NB4 (cell line): Measurements from ENCODE around the gene SSBP3.

Source experiments
- DNase-seq: peaks from one replicate; pipeline ENCODE4 v3.0.0; 2010; ENCODE audit warnings: low read depth
- H3K4me3 ChIP-seq: one replicate; pipeline ENCODE4 v1.5.1; 2011; ENCODE audit warnings: mild to moderate bottlenecking, low read depth, low read length, moderate library complexity
- MYC ChIP-seq: IDR thresholded peaks from 2 replicates; pipeline ENCODE4 v1.6.1; 2011; ENCODE audit warnings: low read depth, low read length
- POLR2A ChIP-seq: IDR thresholded peaks from 2 replicates; pipeline ENCODE4 v1.6.1; 2011; ENCODE audit warnings: mild to moderate bottlenecking; ENCODE audit not compliant: insufficient read length; ENCODE audit errors: extremely low read depth
- TF ChIP-seq, protein P1 (sequence below): IDR thresholded peaks from 2 replicates; pipeline ENCODE4 v1.6.1; 2011; ENCODE audit warnings: low read depth, low read length
- TF ChIP-seq, protein P2 (sequence below): IDR thresholded peaks from one replicate; pipeline ENCODE4 v1.5.1; 2012; ENCODE audit warnings: low read depth, low read length

SSBP3 gene

DNA sequence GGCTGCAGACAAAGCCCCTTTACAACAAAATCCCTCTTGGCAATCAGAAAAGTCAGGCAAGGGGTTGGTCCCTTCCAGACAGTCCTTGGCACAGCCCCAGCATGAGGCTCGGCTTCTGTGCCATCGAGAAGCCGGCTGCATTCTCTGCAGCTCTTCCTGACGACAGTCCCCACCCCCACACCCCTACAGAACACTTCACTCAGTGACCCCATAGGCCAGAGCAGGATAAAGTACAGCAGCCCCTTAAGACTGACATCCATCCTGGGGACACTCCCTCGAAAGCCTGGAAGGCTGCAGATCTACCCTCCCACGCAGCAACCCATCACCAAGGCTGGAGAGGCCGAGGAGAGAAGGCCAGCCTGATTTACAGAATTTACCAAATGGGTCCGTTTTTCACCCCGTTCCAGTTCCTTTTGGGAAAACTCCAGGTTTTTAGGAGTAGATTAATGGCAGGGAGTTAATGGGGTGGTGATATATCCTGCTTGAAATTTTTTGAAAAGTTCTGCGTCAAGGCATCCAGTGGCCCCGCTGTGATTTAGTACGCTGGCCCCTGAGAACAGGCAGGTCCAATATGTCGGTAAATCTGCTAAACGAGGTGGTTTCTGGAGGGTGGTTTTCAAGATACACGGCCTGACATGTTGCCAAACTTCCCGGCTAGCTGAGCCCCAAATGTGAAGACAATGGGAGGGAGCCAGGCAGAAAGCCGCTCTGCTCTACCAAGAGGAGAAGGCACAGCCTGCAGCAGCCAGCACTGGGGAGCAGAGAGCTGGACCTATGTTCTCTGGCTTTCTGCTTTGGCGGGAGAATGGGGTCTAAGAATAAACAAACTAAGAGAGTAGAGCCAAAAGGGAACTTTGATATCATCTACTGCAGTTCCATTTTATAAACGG is 81.7 kb downstream of the SSBP3 start:
- TF ChIP-seq MYC (no peak), POLR2A (no peak)
- TF ChIP-seq, protein P1, sequence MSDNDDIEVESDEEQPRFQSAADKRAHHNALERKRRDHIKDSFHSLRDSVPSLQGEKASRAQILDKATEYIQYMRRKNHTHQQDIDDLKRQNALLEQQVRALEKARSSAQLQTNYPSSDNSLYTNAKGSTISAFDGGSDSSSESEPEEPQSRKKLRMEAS = no peak
- TF ChIP-seq, protein P2, sequence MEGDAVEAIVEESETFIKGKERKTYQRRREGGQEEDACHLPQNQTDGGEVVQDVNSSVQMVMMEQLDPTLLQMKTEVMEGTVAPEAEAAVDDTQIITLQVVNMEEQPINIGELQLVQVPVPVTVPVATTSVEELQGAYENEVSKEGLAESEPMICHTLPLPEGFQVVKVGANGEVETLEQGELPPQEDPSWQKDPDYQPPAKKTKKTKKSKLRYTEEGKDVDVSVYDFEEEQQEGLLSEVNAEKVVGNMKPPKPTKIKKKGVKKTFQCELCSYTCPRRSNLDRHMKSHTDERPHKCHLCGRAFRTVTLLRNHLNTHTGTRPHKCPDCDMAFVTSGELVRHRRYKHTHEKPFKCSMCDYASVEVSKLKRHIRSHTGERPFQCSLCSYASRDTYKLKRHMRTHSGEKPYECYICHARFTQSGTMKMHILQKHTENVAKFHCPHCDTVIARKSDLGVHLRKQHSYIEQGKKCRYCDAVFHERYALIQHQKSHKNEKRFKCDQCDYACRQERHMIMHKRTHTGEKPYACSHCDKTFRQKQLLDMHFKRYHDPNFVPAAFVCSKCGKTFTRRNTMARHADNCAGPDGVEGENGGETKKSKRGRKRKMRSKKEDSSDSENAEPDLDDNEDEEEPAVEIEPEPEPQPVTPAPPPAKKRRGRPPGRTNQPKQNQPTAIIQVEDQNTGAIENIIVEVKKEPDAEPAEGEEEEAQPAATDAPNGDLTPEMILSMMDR = no peak
- no peak for DNase-seq

DNA sequence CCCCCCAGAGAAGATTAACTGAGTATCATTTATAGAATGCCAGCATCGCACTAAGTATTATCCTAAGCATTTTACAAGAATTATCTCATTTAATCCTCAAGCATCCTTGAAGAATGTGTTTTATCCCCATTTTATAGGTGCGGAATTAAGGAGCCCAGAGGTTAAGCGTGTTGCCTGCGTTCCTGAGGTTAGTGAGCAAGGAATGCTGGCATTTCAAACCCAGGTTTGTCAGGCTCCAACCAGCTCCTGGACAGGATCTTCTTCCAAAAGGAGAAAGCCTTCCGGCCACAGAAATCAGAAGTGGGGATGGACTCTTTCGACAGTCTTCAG is 82.3 kb downstream of the SSBP3 start:
- H3K4me3 ChIP-seq = no peak overlapping the region
- no peak for DNase-seq
- TF ChIP-seq MYC (no peak), POLR2A (no peak)
- TF ChIP-seq, protein P1 = no peak
- TF ChIP-seq, protein P2 = no peak

More for the DNA sequence above, 81.7 kb downstream of the SSBP3 start:
- no peak overlapping the region for H3K4me3 ChIP-seq

DNA sequence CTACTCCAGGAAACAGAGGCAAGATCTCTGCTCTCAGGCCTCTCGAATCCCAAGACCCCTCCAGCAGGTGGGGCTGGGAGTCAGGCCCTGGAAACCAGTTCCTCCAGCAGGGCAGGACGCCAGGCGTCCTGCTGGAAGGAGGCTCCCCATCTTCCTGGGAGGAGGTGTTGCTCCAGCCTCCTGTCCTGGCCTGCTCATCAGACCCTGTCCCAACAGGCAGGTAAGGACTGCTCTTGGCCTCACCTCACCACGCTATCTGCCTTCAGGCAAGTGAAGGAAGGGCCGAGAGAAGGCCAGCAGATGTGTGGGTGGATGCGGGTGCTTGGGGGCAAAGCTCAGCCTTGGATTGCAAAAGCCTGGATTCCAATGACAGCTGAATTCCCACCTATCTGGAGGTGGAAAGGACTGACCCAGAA is 82.9 kb downstream of the SSBP3 start:
- no peak for DNase-seq
- no peak overlapping the region for H3K4me3 ChIP-seq
- TF ChIP-seq MYC (no peak), POLR2A (no peak)
- TF ChIP-seq, protein P1 = no peak
- TF ChIP-seq, protein P2 = no peak

DNA sequence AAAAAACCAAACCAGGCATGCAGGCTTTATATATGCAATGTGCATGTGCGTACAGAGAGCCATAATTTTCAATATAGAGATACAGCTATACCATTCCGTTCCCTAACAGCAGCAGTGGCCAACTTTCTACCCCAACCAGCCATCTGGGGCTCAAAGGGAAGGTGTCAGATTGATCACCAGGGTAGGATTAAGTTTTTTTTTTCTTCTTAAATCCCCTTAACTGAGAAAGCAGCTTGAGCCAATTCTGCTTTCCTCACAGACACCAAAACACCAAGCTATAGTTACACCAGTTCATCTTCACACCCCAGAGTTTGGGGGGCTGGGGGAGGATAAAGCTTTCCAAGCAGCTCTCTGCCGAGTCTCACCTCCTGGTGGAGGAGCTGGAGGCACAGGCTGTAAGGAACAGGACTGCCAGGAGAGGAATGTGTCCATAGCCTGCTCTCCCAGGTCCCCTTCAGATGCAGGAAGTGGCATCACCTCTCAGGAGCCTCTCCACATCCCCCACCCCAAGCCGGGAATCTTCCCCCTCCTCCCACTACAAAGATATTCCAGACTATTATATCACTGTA is 87.9 kb downstream of the SSBP3 start:
- no peak for DNase-seq
- TF ChIP-seq MYC (no peak), POLR2A (no peak)
- TF ChIP-seq, protein P1 = no peak
- no peak overlapping the region for H3K4me3 ChIP-seq

DNA sequence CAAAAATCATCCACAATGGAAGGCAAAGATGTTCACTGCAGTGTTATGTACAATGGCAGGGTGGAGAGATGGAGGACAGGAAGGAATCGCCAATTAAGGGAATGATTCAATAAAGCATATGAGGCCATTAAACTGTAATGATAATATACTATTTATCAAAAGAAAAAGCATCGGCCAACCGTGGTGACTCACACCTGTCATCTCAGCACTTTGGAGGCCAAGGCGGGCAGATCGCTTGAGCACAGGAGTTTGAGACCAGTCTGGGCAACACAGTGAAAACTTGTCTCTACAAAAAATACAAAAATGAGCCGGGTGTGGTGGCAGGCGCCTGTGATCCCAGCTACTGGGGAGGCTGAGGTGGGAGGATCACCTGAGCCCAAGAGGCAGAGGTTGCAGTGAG is 89.1 kb downstream of the SSBP3 start:
- H3K4me3 ChIP-seq = no peak overlapping the region
- TF ChIP-seq POLR2A (no peak), MYC (no peak)
- TF ChIP-seq, protein P2 = no peak
- TF ChIP-seq, protein P1 = no peak
- no peak for DNase-seq

DNA sequence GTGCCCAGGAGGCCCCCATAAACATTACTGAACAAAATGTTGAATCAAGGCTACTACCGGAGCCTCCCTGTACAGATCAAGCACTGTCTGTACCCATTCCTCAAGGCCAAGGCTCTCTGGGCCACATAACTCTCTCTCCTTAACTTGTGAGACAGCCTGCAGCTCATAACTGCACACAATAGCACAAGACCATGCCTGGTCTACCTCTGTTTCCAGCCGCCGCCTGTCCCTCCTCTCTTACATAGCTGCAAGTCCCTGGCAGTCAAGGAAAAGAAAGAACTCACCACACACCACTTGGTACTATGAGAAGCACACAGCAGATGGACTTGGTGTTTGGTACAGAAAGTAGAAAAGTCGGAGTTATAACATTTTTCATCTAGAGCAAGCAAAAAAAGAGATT is 91.1 kb downstream of the SSBP3 start:
- DNase-seq = no peak
- no peak overlapping the region for H3K4me3 ChIP-seq
- TF ChIP-seq, protein P2 = no peak
- TF ChIP-seq, protein P1 = no peak
- TF ChIP-seq MYC = no peak
- TF ChIP-seq POLR2A = no peak
